ENCODE data around the gene PLEKHA6. TPM values are rescaled to one million over a fixed set of nuclear protein-coding genes. Genes with fewer than 3 reads are reported as not detected.

PLEKHA6 gene
- total and polyA plus RNA-seq, 12 donors: 3.3 to 34.9 (median 18.1) TPM

- no peak overlapping the region for H3K4me3 ChIP-seq
- TF ChIP-seq CTCF (IDR thresholded peaks at IDR 0.05): no peak
- ATAC-seq (no peak), DNase-seq (no peak)
- no peaks in the 10 kb centered on the region for H3K36me3 ChIP-seq
- intact Hi-C loops (cut with DNase I): loop anchor here in 1 of 10 donors (10.0 kb wide), 1 partner anchor 337 kb away; the partner anchor contains the start of gene SNRPE
- no peak overlapping the region for H3K27ac ChIP-seq
- whole genome bisulfite sequencing, 2 donors: 77 to 79% methylated on average over 12 of the region's 12 CpGs
- H3K4me1 ChIP-seq: peaks cover 0 to 19% (median 8%) of the 10 kb centered on the region in 9 donors
- no peaks in the 10 kb centered on the region for H3K9me3 ChIP-seq
- H3K27me3 ChIP-seq: peaks cover 0 to 26% (median 19%) of the 10 kb centered on the region in 7 donors
These were observed 158.2 kb downstream of the PLEKHA6 start for GRCh38 chr1:204201348-204202040.

GRCh38 chr1:204199579-204199978, 160.2 kb downstream of the PLEKHA6 start:
- TF ChIP-seq CTCF (IDR thresholded peaks at IDR 0.05): no peak
- WGBS, 2 donors: 62 to 69% methylated on average over 9 of the region's 9 CpGs
- Histone ChIP-seq H3K4me3 (no peak overlapping the region), H3K4me1 (peaks cover 0 to 19% (median 8%) of the 10 kb centered on the region in 9 donors), H3K27ac (peak overlapping the region in 2 of 10 donors; percentile 20 to 33), H3K9me3 (no peaks in the 10 kb centered on the region), H3K36me3 (no peaks in the 10 kb centered on the region), H3K27me3 (peaks cover 0 to 19% (median 11%) of the 10 kb centered on the region in 7 donors)
- ATAC-seq: peak in 7 of 8 donors; percentile 48 to 68 (median 57)
- peak in 1 of 2 donors; percentile 27 for DNase-seq
- intact Hi-C loops (cut with DNase I): loop anchor here in 1 of 10 donors (5.0 kb wide), 1 partner anchor 37 kb away; no protein-coding TSS in a partner anchor

DNA sequence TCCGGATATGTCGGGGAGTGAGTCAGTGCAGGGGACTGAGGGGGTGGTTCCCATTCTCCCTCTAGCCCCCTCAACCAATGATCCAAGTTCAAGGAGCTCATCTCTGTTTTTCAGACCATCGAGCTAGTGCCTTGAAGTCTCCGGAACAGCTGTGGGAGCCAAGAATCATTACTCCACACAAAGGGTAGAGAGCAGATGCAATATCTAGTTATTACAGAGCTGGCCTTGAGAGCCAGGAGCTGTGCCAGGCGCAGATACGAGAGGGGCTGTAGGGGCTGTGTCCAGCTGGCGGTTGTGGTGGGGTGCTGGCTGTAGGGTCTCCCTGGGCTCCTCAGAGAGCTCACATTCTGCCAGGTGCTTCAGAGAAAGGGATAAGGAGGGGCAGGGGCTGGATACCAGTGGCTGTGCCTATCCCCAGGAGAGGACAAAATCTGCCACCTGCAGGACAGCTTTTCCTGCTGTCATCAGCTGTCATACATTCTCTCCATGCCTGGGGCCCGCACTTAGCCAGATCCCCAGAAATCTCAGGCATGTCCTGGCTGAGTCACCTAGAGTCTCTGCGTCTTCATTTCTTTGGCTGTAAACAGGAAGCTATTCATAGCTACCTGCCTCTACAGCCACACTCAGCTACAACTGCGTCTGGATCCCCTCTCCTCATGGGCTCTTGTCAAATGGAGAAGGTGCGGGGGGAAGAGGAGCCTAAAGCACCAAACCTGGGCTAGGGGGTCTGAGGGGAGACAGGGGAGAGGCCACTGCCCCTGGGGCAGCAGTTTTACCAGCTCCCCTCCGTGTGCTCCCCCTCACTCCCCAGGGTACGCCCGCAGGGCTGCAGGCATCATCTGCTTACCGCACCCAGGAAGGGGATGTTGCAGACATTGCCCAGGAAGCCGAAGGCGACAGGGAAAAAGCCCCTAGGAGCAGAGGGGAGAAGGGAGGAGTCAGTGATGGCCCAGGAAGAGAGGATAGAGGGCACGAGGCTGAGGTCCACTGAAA, 161.1 kb downstream of the PLEKHA6 start:
- Histone ChIP-seq H3K4me3 (no peak overlapping the region), H3K36me3 (no peaks in the 10 kb centered on the region), H3K9me3 (no peaks in the 10 kb centered on the region), H3K4me1 (peaks cover 0 to 19% (median 8%) of the 10 kb centered on the region in 9 donors), H3K27ac (peak overlapping the region in 3 of 10 donors; percentile 20 to 42 (median 33)), H3K27me3 (peaks cover 0 to 19% (median 12%) of the 10 kb centered on the region in 7 donors)
- TF ChIP-seq CTCF (IDR thresholded peaks at IDR 0.05): peak in 3 of 9 donors; percentile 16 to 31 (median 28)
- ATAC-seq (peak; percentile 29 to 89 (median 74)), DNase-seq (no peak)
- intact Hi-C loops (cut with DNase I): loop anchor here in 1 of 10 donors (5.0 kb wide), 1 partner anchor 36 kb away; no protein-coding TSS in a partner anchor
- WGBS, 2 donors: 45 to 46% methylated on average over 18 of the region's 18 CpGs

GRCh38 chr1:204197068-204197467, 162.7 kb downstream of the PLEKHA6 start:
- no peak for TF ChIP-seq CTCF (IDR thresholded peaks at IDR 0.05)
- no peak for DNase-seq
- 87 to 90% methylated on average over 5 of the region's 5 CpGs for WGBS, 2 donors
- Histone ChIP-seq H3K27me3 (peaks cover 0 to 30% (median 14%) of the 10 kb centered on the region in 7 donors), H3K9me3 (no peaks in the 10 kb centered on the region), H3K4me1 (peaks cover 0 to 19% (median 8%) of the 10 kb centered on the region in 9 donors), H3K27ac (no peak overlapping the region), H3K36me3 (no peaks in the 10 kb centered on the region), H3K4me3 (no peak overlapping the region)
- ATAC-seq: no peak
- intact Hi-C loops (cut with DNase I): loop anchor here in 1 of 10 donors (5.0 kb wide), 1 partner anchor 35 kb away; no protein-coding TSS in a partner anchor

Measured in heart right ventricle (tissue), 16 donors.